NCI-H82 (cell line): ENCODE data around the gene ANO8.
A peak's percentile ranks its signal among the peaks of the same experiment; 100 is the strongest.

ENCODE experiments used
- DNase-seq: peaks from one replicate; lab custom pipeline; 2025; lab: John Stamatoyannopoulos, UW

ANO8 gene

GRCh38 chr19:17329366-17330261, 5.0 kb downstream of the ANO8 start:
- no peak for DNase-seq

- DNase-seq, result no peak
Observed at GRCh38 chr19:17328517-17329365, 5.9 kb downstream of the ANO8 start.

DNA sequence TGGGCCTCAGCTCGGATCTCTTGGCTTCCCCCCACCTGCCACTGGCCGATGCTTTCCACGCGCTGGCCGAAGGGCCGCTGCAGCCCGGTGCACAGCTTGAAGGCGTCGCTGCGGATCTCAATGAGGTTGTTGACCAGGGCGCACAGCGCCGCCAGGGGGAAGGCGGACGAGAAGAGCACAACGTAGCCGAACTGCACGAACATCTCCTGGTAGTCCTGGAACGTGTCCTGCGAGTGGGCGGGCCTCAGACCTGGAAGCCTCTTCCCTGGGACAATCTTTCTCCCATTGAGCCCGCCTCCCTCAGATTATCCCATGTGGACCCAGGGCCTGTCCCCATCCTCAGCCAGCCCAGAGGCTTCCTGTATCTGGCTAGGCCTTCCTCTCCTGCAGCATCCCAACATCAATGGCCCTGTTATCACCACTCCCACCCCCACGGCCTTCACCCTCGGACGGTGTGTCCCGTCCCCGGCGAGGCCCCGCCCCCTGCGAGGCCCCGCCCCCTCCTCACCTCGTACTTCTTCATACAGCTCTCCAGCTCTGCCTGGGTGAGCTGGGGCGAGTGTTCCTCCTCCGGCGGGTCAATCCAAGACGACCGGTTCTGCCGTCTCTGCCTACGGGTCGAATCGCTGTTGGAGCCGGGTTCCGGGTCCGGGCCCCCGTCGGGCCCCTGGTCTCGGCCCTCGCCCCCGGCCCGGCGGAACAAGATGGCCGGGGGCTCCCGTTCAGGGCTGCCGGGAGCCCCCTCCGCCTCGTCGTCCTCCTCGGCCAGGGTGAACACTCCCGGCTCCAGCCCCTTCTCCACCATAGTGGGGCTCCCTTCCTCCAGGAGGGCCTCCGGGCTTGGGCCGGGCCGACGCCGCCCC, 6.8 kb downstream of the ANO8 start:
- DNase-seq, result peak; percentile 40

DNA sequence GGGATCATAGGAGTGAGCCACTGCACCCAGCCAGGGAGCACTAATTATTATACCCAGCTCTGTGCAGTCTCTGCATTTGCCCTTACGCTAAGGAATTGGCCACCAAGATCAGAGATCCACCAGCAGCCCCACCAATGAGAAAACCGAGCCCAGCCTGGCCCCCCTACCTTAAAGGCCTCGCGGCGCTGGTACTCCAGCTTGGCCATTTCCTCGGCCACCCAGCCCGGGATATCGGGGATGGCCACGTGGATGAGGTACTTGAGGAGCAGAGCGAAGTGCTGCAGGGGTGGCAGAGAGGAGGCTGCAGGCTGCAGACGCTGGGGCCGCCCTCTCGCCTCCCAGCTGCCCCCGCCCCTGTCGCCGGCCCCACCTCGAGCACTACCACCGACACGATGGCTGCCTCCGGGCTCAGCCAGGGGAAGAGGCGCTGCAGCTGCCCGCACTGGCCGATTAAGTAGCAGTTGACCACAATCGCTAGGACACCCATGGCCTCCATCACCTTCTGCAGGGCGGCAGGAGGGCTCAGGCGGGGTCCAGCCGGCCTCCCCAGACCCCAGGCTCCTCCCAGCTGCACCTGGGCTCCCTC, 7.5 kb downstream of the ANO8 start:
- DNase-seq, result no peak

DNA sequence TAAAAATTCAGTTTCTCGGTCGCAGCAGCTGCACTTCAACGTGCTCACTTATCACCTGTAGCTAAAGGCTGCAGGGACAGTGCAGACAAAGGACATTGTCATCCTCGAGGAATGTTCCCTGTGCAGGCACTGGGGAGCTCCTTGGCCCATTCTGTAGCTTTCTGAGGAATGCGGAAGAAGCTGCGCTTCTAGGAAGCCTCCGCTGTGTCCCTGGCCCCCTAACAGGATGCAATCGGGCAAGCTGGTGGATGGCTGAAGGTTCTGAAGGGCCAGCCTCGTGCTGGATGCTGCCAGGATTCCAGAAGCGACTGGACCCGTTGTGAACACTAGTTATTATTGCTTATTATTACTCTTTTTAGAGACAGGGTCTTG, 8.1 kb downstream of the ANO8 start:
- DNase-seq, result no peak

DNA sequence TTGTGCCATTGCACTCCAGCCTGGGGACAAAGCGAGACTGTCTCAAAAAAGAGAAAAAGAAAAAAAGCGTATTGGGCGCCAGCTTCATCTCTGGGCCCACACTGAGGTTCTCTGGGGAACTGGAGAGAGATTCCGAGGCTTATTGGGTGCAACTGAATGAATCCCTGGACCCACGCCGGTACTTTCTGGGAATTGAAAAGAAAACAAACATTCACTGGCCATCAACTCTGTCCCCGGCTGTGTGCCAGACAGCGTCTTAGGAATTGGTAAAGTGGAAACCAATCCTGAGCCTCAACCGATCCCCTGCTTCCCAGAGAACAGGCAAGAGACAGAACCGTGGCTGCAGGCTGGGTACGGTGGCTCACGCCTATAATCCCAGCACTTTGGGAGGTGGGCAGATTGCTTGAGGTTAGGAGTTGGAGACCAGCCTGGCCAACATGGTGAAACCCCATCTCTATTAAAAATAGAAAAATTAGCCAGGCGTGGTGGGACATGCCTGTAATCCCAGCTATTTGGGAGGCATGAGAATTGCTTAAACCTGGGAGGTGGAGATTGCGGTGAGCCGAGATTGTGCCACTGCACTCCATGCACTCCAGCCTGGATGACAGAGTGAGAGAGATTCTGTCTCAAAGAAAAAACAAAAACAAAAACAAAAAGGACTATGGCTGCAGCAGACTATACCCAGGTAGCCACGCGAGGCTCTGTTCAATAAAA, 8.6 kb downstream of the ANO8 start:
- DNase-seq, result no peak

GRCh38 chr19:17325133-17325532, 9.5 kb downstream of the ANO8 start:
- no peak for DNase-seq

DNA sequence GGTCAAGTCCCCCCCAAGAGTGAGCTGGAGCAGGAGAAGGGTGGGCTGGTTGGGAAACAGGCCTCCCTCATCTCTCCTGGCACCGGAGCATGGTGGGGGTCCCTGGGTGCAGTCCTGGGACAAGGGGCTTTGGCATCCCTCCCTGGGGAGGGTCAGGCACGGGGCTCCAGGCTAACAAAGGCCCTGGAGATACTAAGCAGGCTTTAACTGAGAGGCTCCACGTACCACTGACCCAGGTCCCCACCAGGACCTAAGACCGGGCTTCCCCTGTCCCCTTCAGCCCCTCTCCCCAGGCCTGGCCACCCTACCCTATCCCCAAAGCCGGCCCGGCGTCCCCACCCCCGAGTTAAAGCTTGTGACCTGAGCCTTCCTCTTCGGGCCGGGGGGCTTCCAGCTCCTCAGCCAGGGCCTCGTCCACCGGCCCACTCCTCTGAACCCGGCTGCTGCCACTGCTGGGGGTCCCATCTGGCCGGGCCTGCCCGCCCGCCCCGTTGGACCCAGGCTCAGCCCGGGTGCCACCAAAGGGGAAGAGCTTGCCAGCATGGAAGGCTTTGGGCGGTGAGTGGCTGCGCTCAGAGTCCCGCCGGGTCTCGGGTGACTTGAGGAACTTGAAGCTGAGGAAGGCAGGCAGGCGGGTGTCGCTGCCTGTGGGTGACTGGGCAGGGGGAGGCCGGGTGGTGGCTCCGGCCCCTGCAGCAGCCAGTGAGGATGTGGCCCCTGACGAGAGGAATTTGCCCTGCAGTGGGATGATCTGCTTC, 10.1 kb downstream of the ANO8 start:
- no peak for DNase-seq

DNA sequence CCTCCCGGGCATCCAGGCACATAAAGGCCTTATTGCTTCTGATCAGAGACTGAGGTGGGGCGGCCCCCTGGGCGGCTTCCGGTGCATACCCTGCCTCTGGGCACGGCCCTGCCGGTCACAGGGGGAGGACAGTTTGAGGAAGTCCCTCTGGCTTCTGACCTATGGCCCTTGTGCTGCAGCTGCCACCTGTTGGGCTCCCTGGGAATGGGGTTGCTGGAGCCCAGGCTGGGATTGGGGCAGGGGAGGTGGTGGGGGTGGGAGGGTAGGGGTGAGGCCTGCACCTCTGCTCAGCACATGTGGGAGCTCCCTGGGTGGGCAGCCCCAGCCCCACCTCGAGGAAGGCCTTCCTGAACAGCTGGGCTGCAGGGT, 10.7 kb downstream of the ANO8 start:
- no peak for DNase-seq

- no peak for DNase-seq
Observed at GRCh38 chr19:17323300-17323963, 11.2 kb downstream of the ANO8 start.

DNA sequence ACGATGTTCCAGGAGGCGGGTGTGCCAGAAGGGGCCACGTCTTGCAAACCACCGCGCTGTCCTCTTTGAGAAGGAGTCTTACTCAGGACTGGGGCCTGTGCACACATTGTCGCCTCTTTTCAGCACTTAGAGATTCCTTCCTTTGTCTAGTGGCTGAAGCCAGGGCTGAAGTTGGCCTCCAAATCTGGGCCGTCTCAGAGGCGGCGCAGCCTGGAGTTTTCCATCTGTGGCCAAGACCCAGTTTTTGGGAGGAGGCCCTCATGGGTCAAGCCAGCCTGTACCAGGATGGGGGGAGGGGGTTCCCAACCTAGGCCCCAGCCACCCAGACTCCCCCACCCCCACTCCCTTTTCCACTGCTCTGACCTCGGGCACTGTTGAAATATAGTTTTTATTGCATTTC, 11.8 kb downstream of the ANO8 start:
- no peak for DNase-seq

- DNase-seq, result no peak
Observed at GRCh38 chr19:17321655-17322489, 12.8 kb downstream of the ANO8 start.

DNA sequence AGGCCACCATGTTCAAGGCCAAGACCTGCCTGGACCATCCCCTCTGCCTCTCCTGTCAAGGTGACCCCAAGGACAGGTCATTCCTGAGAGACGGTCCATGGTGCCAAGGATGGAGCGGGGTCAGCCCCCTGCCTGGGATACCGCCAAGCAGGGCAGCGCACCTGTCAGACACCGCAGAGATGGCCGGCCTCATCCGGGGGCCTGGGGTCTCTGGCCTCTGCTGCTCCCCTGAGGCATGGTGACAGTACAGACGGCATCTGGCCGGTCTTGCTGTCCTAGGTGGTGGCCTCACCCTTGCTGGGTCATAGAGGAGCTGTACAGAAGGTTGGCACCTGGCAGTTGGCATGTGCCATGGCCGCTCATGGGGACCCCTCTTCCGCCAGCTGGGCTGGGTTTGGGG, 14.2 kb downstream of the ANO8 start:
- no peak for DNase-seq

DNA sequence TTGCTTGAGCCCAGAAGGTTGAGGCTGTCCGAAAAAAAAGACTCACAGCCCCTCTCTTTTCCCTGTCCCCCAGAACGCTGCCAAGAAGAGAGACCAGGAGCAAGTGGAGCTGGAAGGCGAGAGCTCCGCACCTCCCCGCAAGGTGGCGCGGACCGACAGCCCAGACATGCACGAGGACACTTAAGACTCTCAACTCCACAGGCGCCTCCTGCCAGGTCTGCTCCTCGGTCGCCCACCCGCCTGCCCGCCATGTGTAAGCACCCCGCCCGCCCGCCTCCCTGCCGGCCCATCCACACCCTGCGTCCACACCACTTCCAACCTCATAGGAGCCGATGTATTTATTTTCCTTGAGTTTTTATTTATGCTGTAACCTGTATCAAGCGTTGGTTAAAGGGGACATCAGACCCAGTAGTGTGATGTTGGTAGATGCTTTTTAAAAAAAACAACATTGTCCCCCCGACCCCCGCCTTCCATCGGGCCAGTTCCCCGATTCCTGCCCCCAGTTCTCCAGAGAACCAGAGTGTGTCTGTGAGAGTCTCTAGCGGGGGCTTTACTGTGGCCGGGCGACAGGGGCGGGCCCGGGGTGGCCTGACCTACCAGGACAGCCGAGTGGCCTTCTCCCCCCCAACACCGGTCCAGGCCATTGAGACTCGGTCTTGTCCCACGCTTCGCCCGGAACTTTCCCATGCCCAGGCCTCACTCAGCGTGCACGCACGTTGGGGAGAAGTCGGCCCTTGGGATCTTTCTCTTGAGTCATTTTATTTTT, 15.0 kb downstream of the ANO8 start:
- DNase-seq, result no peak

DNA sequence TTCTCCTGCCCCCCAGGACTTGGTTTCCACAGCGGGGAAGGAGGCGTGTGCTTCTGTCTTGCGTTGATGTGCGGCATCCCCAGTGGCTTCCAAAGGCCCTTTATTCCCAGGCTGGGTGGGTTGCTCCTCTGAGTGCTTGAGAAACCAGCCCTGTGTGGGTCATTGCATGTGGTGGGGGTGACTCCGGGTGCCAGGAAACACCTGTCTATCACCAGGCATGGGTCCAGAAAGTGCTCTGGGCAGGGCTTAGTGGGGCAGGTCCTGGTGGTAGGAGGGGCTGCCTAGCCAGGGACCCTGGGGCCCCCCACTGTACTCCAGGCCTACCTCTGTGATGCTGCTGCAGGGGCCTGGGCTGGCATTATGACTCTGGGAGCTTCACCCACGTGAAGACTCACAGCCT, 15.7 kb downstream of the ANO8 start:
- no peak for DNase-seq

- no peak for DNase-seq
Observed at GRCh38 chr19:17314007-17314593, 20.6 kb downstream of the ANO8 start.

DNA sequence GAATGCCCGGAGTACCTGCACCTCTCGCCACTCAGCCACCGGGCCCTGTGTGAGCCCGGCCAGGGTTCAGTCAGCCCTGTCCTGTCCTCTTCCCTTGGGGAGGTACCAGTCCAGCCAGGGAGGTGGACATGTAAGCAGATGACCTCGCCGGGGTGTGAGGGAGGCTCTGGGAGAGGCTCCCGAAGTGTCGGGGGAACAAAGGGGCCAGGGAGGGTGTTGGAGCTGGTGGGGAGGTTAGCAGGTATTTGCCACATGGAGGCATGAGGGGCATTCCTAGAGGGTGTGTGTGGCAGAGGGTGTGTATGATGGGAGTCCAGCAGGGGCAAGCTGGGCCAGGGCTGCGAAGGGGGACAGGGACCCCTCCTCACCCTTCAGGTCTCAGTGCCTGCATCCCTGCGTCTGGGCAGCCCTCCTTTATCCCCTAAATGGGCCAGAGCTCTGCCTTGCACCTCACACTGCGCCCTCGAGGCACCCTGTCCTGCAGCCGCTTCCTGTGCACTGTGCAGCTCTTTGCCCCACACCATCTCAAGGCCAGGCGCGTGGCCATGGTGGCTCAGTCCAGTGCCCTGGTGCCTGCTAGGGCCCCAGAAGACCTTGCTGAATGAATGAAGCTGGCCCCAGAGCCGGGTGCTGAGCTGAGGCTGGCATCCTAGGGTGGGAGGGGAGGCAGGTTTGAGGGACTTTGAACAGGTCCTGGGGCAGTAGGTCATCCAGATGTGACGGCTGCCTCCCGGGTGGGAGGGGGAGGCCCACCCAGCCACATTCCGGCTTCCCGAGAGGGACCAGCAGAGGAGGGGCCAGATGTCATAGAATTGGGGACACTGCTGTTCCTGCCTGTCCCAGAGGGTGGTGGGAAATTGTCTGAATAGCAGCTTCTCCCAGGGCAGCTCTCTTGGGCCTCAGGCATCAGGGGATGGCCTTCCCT, 22.2 kb downstream of the ANO8 start:
- no peak for DNase-seq
